ENCODE measurements around the gene ARHGEF28.
A peak's percentile ranks its signal among the peaks of the same experiment; 100 is the strongest.

ARHGEF28 gene

GRCh38 chr5:73960426-73960825 lies 334.4 kb downstream of the ARHGEF28 start:
- peak overlapping the region; percentile 14 for H3K4me2 ChIP-seq (ENCODE audit: low read depth, low read length)
- H3K9me2 ChIP-seq (replicated peaks; ENCODE audit: insufficient read depth, low read length), result no peaks in the 10 kb centered on the region

GRCh38 chr5:73962801-73963425 lies 336.9 kb downstream of the ARHGEF28 start:
- Histone ChIP-seq H3K9me3 (replicated peaks; ENCODE audit: insufficient read depth, low read length) (no peaks in the 10 kb centered on the region), H3K79me2 (ENCODE audit: low read length) (no peaks in the 10 kb centered on the region), H3K4me2 (ENCODE audit: low read depth, low read length) (no peak overlapping the region), H3K9ac (ENCODE audit: low read length) (no peak overlapping the region), H3K4me1 (ENCODE audit: low read length) (peaks cover 8% of the 10 kb centered on the region), H3F3A (ENCODE audit: insufficient read depth, low read length) (no peaks in the 10 kb centered on the region), H4K20me1 (ENCODE audit: insufficient read depth, low read length) (no peaks in the 10 kb centered on the region), H3K36me3 (replicated peaks; ENCODE audit: insufficient read depth, low read length) (no peaks in the 10 kb centered on the region), H3K9me2 (replicated peaks; ENCODE audit: insufficient read depth, low read length) (no peaks in the 10 kb centered on the region), H2AFZ (ENCODE audit: low read length) (no peak overlapping the region), H3K27ac (ENCODE audit: low read length) (no peak overlapping the region), H3K4me3 (ENCODE audit: low read length) (no peak overlapping the region), H3K27me3 (replicated peaks; ENCODE audit: insufficient read depth, low read length) (no peaks in the 10 kb centered on the region)
- no peak for DNase-seq
- TF ChIP-seq CTCF (IDR thresholded peaks at IDR 0.05; ENCODE audit: low read length), result no peak
- TF ChIP-seq EZH2 (optimal IDR thresholded peaks at IDR 0.05; ENCODE audit: low read depth, low read length), result no peak
- TF ChIP-seq EZH2phosphoT487 (IDR thresholded peaks at IDR 0.05; ENCODE audit: low read length), result no peak

More at GRCh38 chr5:73960426-73960825, 334.4 kb downstream of the ARHGEF28 start:
- no peaks in the 10 kb centered on the region for H3K27me3 ChIP-seq (replicated peaks; ENCODE audit: insufficient read depth, low read length)
- H3K79me2 ChIP-seq (ENCODE audit: low read length), result no peaks in the 10 kb centered on the region
- TF ChIP-seq EZH2phosphoT487 (IDR thresholded peaks at IDR 0.05; ENCODE audit: low read length) (no peak), CTCF (IDR thresholded peaks at IDR 0.05; ENCODE audit: low read length) (no peak), EZH2 (optimal IDR thresholded peaks at IDR 0.05; ENCODE audit: low read depth, low read length) (no peak)
- H4K20me1 ChIP-seq (ENCODE audit: insufficient read depth, low read length), result no peaks in the 10 kb centered on the region
- no peak overlapping the region; the same call in 1 of the 2 replicates for H2AFZ ChIP-seq (ENCODE audit: low read length)
- no peak for DNase-seq
- H3K4me3 ChIP-seq (ENCODE audit: low read length), result no peak overlapping the region
- no peak overlapping the region for H3K27ac ChIP-seq (ENCODE audit: low read length)
- peaks cover 8% of the 10 kb centered on the region for H3K4me1 ChIP-seq (ENCODE audit: low read length)
- no peaks in the 10 kb centered on the region for H3K36me3 ChIP-seq (replicated peaks; ENCODE audit: insufficient read depth, low read length)
- H3F3A ChIP-seq (ENCODE audit: insufficient read depth, low read length), result no peaks in the 10 kb centered on the region
- no peaks in the 10 kb centered on the region for H3K9me3 ChIP-seq (replicated peaks; ENCODE audit: insufficient read depth, low read length)
- H3K9ac ChIP-seq (ENCODE audit: low read length), result no peak overlapping the region

- Histone ChIP-seq H3F3A (ENCODE audit: insufficient read depth, low read length) (no peaks in the 10 kb centered on the region), H3K9ac (ENCODE audit: low read length) (no peak overlapping the region), H3K27ac (ENCODE audit: low read length) (no peak overlapping the region), H3K9me3 (replicated peaks; ENCODE audit: insufficient read depth, low read length) (no peaks in the 10 kb centered on the region), H3K79me2 (ENCODE audit: low read length) (no peaks in the 10 kb centered on the region), H3K27me3 (replicated peaks; ENCODE audit: insufficient read depth, low read length) (no peaks in the 10 kb centered on the region), H3K4me1 (ENCODE audit: low read length) (peaks cover 8% of the 10 kb centered on the region), H3K9me2 (replicated peaks; ENCODE audit: insufficient read depth, low read length) (no peaks in the 10 kb centered on the region), H3K4me2 (ENCODE audit: low read depth, low read length) (no peak overlapping the region), H3K36me3 (replicated peaks; ENCODE audit: insufficient read depth, low read length) (no peaks in the 10 kb centered on the region), H4K20me1 (ENCODE audit: insufficient read depth, low read length) (no peaks in the 10 kb centered on the region), H3K4me3 (ENCODE audit: low read length) (no peak overlapping the region), H2AFZ (ENCODE audit: low read length) (no peak overlapping the region)
- no peak for DNase-seq
- TF ChIP-seq EZH2phosphoT487 (IDR thresholded peaks at IDR 0.05; ENCODE audit: low read length) (no peak), EZH2 (optimal IDR thresholded peaks at IDR 0.05; ENCODE audit: low read depth, low read length) (no peak), CTCF (IDR thresholded peaks at IDR 0.05; ENCODE audit: low read length) (no peak)
Measured at GRCh38 chr5:73964352-73964865, 338.4 kb downstream of the ARHGEF28 start.
